Central memory CD4-positive, alpha-beta T cell (primary cell): ENCODE results near the gene SESN2.

Experiments
- DNase-seq: peaks from one replicate; pipeline ENCODE4 v3.0.0; 2022
- total RNA-seq, 3 experiments: gene quantifications; one replicate each; lab custom pipeline; 2026; lab: John Stamatoyannopoulos, UW

The SESN2 gene, protein sequence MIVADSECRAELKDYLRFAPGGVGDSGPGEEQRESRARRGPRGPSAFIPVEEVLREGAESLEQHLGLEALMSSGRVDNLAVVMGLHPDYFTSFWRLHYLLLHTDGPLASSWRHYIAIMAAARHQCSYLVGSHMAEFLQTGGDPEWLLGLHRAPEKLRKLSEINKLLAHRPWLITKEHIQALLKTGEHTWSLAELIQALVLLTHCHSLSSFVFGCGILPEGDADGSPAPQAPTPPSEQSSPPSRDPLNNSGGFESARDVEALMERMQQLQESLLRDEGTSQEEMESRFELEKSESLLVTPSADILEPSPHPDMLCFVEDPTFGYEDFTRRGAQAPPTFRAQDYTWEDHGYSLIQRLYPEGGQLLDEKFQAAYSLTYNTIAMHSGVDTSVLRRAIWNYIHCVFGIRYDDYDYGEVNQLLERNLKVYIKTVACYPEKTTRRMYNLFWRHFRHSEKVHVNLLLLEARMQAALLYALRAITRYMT
- 16.4 to 60.4 (median 17.6) reads per million in 3 experiments for total RNA-seq

DNA sequence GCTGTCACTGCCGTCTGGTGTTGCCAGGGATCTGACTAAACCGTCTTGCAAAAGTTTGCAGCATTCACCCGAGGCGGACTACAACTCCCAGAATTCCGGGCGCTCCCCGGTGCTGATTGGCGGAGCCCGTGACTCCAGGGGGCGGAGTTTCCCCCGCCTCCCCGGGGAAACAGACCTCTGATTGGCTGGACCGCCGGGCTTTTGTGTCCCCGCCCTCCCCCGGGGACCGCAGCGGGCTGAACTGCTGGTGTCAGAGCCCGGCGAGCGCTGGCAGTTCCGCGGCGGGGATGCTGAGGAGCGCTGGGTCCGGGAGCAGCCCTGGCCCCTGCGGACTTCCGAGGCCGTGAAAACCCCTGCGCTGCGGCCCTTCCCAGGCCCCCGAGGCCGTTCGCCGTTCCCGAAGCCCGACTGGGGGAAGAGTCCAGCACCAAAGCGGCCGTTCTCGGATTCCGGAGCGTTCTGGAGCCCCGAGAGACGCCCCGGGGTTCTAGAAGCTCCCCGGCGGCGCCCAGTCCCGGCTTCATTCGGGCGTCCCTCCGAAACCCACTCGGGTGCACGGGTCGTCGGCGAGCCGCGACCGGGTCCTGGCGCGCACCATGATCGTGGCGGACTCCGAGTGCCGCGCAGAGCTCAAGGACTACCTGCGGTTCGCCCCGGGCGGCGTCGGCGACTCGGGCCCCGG, at the start of gene SESN2:
SESN2 (plus strand) TSS at position 267 of the 682 bp plus-strand sequence; CDS start at position 597, 330 bp downstream.
- peak; percentile 98 for DNase-seq

DNA sequence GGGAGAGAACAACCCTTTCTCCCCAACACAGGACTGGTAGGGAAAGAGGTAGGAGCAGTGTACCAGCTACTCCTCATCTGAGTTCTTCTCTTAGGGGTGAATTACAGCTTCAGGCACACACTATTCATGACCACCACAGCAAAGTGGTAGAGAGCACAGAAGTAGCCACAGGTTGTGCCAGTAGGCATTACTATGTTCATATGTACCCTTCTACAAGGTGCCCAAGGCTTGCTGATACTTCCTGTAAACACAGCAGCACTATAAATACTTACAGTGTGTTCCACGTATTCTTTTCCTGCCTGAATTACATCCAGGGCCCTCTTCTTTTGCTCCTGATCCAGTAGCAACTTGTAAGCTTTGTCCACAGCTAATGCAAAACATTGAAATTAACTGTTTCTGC, 49.6 kb upstream of the SESN2 start:
- DNase-seq: no peak

DNA sequence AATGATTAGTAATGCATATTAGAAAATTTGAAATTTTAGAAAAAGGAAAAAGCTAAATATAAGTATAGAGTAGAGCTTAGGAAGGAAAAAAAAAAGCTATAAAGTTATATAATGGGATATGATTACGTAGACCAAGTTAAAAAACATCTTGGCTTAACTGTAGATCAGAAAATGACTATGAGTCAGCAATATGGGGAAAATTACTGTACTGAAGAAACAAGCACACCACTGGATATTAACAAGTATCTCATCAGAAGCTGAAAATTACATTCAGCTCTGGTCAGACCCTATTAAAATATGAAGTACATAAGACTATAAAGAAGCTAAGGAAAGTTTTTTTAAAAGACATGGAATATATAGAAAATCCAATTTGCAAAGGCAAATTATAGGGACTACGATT, 46.0 kb upstream of the SESN2 start:
- DNase-seq: no peak

DNA sequence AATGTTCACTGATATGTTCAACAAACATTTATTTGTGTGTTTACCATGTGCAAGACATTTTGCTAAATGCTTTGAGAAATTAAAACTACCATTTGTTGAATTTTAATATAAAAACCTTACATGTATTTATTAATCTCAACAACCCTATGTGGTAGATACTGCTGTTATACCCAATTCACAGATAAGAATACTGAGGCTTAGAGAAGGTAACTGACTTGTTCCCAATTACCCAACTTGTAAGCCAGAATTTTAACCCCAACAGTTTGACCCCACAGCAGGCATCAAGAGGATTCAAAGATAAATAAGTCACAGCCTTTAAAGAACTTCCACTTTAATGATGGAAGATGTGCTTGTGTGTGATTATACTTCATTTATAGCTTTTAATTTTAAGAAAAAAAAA, 30.2 kb upstream of the SESN2 start:
- DNase-seq: no peak

DNA sequence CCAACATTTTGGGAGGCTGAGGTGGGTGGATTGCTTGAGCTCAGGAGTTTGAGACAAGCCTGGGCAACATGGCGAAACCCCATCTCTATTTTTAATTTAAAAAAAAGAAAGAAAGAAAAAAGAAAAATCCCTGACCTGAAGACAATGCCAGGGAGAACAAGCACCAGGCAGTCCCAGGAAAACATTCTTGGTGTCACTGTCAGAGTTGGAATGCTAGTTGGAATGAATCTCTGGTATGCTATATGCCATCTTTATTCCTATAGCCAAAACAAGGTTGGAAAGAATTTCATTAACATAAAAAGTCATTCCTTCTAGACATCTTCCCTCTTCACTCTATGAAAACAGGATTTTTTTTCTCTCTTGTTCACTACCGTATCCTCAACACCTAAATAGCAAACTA, 29.3 kb upstream of the SESN2 start:
- no peak for DNase-seq

DNA sequence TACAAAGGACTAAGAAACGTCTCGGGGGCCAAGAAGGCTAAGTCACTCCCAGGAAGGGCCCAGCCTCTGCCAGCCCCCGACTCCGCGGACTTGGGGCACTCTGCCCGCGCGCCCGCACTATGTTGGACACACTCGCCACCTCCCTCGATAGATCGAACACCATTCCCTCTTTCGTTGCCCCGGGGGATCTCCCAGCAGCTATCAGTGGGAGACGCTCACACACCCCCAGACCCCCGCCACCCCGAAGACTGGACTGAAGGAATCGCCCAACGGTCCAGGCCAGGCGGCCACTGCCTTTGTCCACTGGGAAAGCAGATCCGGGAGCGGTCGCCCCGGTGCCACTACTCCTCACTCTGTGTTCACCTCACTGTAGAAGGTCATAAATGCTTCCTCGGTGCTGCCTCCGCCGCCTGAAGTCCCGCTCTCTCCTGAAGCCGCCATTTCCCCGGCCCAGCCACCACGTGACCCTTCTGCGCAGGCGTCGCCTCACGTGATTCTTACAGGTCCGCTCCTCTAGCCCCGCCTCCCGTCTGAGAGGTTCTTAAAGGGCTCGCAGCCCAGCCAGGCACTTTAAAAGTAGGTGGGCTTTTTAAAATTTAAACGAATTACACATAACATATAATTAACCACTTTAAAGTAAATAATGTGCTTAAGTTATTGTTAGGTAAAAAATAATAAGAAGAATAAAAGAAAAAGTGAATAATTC, 26.6 kb upstream of the SESN2 start, which contains the start of gene DNAJC8:
DNAJC8 (minus strand) TSS at position 472 of the 706 bp plus-strand sequence; CDS start at position 441, 31 bp downstream.
- peak; percentile 88 for DNase-seq

DNA sequence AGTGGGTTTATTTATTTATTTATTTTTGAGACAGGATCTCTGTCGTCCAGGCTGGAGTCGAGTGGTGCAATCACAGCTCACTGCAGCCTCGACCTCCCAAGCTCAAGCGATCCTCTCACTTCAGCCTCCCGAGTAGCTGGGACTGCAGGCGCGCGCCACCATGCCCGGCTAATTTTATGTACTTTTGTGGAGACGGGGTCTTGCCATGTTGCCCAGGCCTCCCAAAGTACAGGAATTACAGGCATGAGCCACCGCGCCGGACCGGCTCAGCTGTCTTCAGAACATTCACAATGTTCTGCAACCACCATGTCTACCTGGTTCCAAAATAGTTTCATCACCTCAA, 26.1 kb upstream of the SESN2 start:
- DNase-seq: no peak

DNA sequence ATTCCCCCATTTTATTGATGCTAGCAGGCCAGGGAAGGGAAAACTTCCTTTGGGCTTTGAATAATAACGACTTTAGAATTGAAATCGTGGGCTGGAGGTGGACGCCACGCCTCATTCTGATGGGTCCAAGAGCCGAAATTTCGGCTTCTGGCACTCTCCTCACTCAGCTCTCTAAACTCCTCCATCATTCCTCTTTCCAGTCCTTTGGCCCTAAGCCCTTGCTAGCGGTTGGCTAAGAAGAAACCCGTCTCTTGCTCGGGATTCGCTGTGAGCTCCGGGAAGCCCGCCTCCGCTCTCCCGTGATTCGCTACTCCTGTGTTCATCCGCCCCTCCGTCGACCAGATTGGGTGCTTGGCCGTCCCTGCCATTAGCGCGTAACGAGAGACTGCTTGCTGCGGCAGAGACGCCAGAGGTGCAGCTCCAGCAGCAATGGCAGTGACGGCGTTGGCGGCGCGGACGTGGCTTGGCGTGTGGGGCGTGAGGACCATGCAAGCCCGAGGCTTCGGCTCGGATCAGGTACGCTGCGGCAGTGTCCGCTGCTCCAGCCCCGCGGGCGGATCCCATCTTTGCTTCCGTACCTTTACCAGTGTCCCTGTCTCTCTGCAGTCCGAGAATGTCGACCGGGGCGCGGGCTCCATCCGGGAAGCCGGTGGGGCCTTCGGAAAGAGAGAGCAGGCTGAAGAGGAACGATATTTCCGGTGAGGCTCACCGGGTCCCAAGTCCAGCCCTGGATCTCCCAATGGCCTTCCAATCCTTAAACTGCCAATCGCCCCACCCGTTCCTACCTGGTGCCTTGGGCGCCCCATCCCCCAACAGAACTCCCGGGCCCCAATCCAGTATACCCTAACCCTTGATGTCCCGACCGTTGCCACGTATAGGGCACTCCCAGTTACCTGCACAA, 23.3 kb upstream of the SESN2 start, which contains the start of gene ATP5IF1:
ATP5IF1 (plus strand) TSS at position 370 of the 901 bp plus-strand sequence; CDS start at position 430, 60 bp downstream.
- peak; percentile 94 for DNase-seq

DNA sequence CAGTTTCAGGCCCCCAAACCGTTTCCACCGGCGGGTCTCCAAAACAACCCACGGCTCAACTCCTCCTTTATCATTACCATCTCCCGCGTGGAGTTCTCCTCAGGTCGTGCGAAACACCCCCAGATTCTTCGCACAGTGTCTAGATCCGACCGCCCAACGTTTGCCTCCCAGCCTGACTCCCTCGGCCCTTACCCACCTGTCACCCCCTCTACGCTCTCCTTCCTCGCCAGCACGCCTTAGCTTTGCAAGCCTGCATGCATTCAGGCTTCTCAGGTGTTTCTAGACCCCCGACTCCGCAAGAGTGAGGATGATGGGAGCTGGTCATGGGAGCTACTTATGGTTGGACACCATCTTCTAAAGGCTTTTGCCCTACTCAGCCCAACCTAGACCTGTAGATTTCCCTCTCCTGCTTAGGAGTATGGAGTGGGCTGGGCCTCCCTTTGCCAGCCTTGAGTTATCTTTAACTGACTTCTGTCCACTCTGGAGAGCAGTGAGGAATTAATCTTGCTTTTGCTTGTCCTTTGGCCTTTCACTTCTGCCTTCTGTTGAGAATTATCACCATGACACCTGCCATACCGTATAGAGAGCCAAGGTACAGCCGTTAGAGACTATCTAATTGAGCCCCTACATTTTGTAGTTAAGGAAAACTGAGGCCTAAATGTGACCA, 22.5 kb upstream of the SESN2 start:
- no peak for DNase-seq

DNA sequence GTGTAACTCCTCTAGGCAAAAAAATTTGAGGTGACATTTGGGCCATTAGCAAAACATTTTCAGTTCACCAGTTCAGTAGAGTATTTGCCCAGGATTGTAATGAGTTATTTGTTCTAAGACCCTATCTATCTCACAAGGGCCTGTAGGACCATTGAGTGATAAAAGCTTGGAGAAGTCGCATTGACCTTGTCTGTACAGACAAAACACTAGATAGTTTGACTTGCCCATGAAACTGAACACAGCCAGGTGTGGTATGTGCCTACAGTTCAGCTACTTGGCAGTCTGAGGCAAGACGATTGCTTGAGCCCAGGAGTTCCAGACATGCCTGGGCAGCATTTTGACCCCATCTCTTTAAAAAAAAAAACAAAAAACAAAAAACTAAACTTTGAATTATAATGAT, 20.3 kb upstream of the SESN2 start:
- no peak for DNase-seq

DNA sequence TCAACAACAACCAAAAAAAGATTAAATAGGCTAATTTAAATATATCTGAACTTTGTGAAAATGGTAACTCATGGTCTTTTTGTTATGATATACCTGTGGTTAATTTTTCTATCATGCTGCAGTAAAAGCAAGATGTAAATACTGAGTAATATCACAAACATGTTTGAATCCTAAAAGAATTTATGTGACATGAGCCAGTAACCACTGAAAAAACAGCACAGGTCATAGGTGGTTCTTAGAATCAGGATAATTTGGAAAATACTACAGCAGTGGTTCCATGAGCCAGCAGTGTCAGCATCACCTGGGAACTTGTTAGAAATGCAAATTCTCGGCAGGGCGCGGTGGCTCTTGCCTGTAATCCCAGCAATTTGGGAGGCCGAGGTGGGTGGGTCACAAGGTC, 19.3 kb upstream of the SESN2 start:
- no peak for DNase-seq

DNA sequence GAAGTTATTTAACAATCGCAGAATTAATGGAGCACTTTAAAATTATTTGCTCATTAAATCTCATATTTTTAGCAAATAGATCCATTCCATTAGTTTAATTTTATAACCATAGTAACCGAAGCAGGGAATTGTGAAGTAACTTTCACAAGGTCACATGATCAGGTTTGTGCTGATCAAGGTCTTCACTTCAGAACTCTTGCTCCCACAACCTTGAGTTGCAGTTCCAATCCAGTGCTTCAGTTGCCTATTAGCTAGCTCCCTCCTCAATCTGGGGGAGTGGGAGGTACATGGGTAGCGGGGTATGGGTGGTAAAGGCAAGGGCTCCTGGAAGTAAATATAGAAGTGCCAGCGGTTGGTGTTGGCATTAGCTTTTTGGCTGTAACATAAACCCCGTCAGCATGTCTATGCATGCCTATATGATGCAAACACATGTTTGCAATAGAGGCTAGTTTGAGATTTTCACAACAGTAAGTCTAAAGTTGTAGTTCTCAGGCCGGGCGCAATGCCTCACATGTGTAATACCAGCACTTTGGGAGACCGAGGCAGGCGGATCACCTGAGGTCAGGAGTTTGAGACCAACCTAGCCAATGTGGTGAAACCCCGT, 17.6 kb upstream of the SESN2 start:
- no peak for DNase-seq

DNA sequence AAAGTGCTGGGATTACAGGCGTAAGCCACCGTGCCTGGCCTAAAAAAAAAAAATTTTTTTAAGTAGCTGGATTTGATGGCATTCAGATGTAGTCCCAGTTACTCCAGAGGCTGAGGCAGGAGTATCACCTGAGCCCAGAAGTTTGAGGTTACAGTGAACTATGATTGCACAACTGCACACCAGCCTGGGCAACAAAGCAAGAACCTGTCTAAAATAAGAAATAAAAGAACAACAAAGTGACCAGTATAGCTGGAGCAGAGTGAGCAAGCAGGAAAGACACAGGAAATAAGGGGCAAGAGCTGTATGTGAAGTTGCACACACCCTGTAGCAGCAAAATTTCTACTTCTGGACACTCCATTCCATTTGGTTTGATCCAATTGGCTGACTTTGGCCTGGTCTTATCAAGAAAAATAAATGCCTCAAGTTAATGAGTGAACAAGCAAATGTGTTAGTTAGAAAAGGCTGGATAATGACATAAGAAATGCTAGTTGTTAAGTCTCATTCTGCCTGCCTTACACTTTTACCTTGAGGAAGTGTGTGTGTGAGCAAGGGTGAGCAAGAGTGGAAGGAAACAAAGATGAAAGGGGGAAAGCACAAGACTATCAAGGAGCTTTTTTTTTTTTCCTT, 15.5 kb upstream of the SESN2 start:
- DNase-seq: no peak

DNA sequence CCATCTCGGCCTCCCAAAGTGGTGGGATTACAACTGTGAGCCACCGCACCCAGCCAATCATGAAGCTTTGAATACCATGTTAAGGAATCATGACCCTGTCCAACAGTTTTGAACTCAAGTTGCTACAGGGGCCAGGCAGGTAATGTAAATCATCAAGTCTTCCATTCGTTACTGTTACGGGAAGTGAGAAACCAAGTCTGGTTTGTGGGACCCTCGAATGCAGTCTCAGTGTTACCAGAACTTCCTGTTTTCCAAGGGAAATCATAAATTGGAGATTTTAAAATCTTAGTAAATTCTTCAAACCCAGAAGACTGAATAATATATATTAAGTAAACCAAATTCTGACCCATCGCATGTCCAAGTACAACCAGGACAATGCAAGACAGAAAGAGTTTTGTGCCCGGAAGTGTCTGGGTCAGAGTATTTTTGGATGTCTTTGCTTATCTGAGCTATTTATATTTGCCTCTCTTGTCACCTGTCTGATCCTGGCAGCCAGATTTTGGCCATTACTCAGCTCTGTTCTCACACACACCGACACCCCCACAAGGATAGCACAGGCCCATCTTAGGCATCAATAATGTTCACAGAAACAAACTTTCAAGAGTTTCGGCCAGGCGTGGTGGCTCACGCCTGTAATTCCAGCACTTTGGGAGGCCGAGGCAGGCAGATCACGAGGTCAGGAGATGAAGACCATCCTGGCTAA, 14.6 kb upstream of the SESN2 start:
- no peak for DNase-seq

DNA sequence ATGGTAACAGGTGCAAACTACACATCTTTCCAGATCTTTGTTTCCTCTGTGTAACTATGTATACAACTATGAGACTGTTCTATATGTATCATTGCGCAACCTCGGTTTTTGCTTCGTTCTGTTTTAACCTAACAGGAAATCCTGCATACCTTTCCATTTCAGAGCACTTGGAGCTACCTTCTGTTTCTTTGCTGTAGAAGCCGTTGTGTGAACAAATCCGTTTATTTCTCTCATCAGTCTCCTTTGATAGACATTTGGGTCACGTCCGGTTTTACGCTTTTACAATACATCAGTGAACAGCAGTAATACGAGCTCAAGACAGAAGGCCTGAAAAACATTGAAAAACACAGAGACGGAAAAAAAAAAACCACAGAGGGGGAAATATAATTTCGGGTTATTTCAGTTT, 12.9 kb upstream of the SESN2 start:
- DNase-seq: peak; percentile 88

DNA sequence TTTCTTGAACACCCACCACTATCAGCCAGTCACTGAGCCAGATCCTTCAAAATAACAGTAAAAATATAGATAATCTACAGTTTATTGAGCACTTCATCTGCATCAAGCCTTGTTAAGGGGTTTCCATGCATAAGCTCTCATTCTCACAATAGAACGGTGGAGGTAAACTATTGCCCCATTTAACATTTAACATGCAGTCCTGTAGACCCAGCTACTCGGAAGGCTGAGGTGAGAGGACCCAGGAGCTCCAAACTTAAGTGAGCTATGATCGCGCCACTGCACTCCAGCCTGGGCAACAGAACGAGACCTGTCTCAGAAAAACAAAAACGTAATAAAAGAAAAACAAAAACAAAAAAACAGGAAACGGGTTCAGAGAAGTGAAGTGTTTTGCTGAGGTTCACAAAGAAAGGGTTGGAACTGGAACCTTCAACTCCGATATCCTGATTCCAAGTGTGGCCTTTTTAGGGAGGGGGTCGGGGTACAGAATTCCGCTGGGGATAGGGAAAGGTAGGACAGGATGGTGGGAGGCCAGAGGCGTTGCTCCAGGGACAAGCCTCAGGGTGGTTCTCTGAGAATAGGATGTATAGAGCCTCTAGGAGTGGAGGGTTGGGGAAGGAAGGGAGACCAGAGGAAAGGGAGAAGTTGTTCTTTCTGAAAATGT, 11.6 kb upstream of the SESN2 start:
- DNase-seq: no peak

DNA sequence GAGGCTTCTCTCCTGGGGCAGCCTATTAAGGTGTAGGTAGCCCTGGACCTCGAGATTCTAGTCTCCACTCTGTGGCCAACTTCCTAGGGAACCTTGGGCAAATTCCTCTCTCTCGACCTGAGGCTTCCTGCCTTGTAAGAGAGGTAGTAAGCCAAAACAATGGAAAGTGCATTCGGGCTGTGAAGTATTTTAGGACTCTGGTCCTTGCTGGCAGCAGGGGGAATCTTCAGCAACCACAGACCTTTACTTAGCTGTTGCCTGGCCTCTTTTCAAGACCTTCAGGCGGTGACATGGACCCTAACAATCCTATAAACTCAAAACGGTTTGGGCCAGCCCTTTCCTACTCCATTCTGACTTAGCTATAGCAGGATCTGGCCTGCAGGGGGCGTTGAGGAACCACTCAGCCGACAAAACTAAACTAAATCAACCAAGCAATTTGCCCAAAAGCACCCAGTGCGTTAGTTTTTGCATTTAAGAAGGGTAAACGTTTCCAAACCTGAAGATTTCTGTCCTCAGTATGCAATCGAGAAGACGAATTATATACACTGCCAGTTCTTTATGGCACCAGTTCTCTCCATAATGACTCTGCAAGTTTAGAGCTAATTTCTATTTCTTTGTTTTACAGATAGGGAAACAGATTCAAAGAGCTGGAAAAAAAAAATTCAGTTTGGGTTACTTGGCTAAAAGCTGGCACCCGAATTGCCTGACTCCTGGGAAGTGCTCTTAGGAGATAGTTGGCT, 10.9 kb upstream of the SESN2 start:
- peak; percentile 77 for DNase-seq

DNA sequence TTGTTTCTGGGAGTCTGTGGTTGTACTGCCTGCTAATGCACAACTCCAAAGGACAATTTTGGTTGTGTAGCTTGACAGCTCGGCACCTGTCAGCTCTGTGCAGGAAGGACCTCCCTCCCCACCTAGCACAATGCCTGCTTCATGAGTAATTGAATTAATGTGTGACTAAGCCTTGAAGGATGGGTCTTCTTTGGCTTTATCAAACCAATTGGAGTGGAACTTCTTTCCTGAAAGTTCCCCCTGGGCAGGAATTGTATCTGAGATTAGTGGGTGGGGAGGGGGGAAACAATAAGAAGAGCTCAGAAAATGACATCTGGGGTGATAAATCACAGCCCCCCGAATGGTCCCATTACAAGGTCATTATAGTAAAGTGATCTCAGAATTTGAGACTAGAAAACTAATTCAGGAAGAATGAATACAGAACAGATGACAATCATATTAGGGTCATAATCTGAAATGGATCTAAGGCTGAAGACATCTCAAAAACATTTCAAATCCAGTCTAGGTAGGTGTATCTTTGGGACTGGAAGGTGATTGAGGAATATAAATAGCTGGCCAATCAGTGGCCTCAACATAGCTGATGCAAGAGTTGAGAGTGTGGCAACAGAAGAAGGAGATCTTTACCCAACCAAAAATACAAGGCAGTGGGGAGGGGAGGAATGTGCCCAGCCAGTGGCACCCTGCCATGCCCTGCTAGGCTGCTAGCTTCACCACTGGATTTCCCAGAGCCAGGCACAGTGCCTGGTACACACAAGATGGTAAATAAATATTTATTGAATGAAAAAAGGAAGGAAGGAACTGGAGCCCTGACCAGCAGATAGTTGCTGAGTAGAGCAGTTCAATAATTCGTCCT, 10.1 kb upstream of the SESN2 start:
- no peak for DNase-seq
